Nephron (organoid): ENCODE results near the gene DIP2C.
A peak's percentile ranks its signal among the peaks of the same experiment; 100 is the strongest.

ENCODE experiments used
- H3K27ac Mint-ChIP-seq, 3 experiments: 2 replicates each; pipeline ENCODE4 v1.8.0; 2020; ENCODE audit warnings: mixed read lengths in 3 of 3, mild to moderate bottlenecking in 2 of 3, moderate library complexity in 1 of 3
- H3K27me3 Mint-ChIP-seq: 2 replicates; pipeline ENCODE4 v1.8.0; 2021; ENCODE audit warnings: low read depth, mild to moderate bottlenecking, moderate library complexity, mixed read lengths
- H3K36me3 Mint-ChIP-seq: 2 replicates; pipeline ENCODE4 v1.8.0; 2020; ENCODE audit warnings: low read depth, mixed read lengths
- H3K4me1 Mint-ChIP-seq: 2 replicates; pipeline ENCODE4 v1.8.0; 2020; ENCODE audit warnings: mixed read lengths
- H3K4me3 Mint-ChIP-seq, 3 experiments: 2 replicates each; pipeline ENCODE4 v1.8.0; 2020; ENCODE audit warnings: mild to moderate bottlenecking in 3 of 3, mixed read lengths in 3 of 3, moderate library complexity in 2 of 3
- H3K9me3 Mint-ChIP-seq: 2 replicates; pipeline ENCODE4 v1.8.0; 2020; ENCODE audit warnings: mixed read lengths
- CTCF ChIP-seq, 3 experiments: fragments of 200-600 bp; sonication (generic); IDR thresholded peaks; one replicate each; pipeline ENCODE4 v1.5.0; 2021; ENCODE audit warnings: antibody characterized with exemption in 3 of 3; ENCODE audit not compliant: unreplicated experiment in 3 of 3

Gene DIP2C

GRCh38 chr10:552679-553078, 136.8 kb downstream of the DIP2C start:
- no peak for TF ChIP-seq CTCF (IDR thresholded peaks at IDR 0.05; ENCODE audit: unreplicated experiment in 3 of 3)
- Mint-ChIP-seq H3K36me3 (no peaks in the 10 kb centered on the region), H3K27ac (no peak overlapping the region), H3K9me3 (no peaks in the 10 kb centered on the region), H3K4me3 (no peak overlapping the region), H3K4me1 (peaks cover 49% of the 10 kb centered on the region), H3K27me3 (no peaks in the 10 kb centered on the region)

- no peak for TF ChIP-seq CTCF (IDR thresholded peaks at IDR 0.05; ENCODE audit: unreplicated experiment in 3 of 3)
- H3K27ac Mint-ChIP-seq: no peak overlapping the region
Measured at GRCh38 chr10:551373-552252, 137.9 kb downstream of the DIP2C start.

GRCh38 chr10:550665-551372, 138.6 kb downstream of the DIP2C start:
- H3K4me3 Mint-ChIP-seq: no peak overlapping the region
- no peak overlapping the region for H3K27ac Mint-ChIP-seq
- peaks cover 50% of the 10 kb centered on the region for H3K4me1 Mint-ChIP-seq
- H3K9me3 Mint-ChIP-seq: no peaks in the 10 kb centered on the region
- no peaks in the 10 kb centered on the region for H3K36me3 Mint-ChIP-seq
- H3K27me3 Mint-ChIP-seq: no peaks in the 10 kb centered on the region
- no peak for TF ChIP-seq CTCF (IDR thresholded peaks at IDR 0.05; ENCODE audit: unreplicated experiment in 3 of 3)

More at GRCh38 chr10:551373-552252, 137.9 kb downstream of the DIP2C start:
- no peaks in the 10 kb centered on the region for H3K27me3 Mint-ChIP-seq
- no peaks in the 10 kb centered on the region for H3K9me3 Mint-ChIP-seq
- H3K36me3 Mint-ChIP-seq: no peaks in the 10 kb centered on the region
- peaks cover 51% of the 10 kb centered on the region for H3K4me1 Mint-ChIP-seq
- H3K4me3 Mint-ChIP-seq: no peak overlapping the region

- Mint-ChIP-seq H3K4me1 (peaks cover 40% of the 10 kb centered on the region), H3K4me3 (no peak overlapping the region), H3K27me3 (no peaks in the 10 kb centered on the region), H3K27ac (no peak overlapping the region), H3K9me3 (no peaks in the 10 kb centered on the region), H3K36me3 (no peaks in the 10 kb centered on the region)
- no peak for TF ChIP-seq CTCF (IDR thresholded peaks at IDR 0.05; ENCODE audit: unreplicated experiment in 3 of 3)
Measured at GRCh38 chr10:549391-549790, 140.1 kb downstream of the DIP2C start.

GRCh38 chr10:548238-548901, 141.1 kb downstream of the DIP2C start:
- no peaks in the 10 kb centered on the region for H3K9me3 Mint-ChIP-seq
- peaks cover 32% of the 10 kb centered on the region for H3K4me1 Mint-ChIP-seq
- no peak for TF ChIP-seq CTCF (IDR thresholded peaks at IDR 0.05; ENCODE audit: unreplicated experiment in 3 of 3)
- H3K27me3 Mint-ChIP-seq: no peaks in the 10 kb centered on the region
- H3K4me3 Mint-ChIP-seq: peak overlapping the region in 1 of 3 experiments; percentile 42
- H3K36me3 Mint-ChIP-seq: no peaks in the 10 kb centered on the region
- no peak overlapping the region for H3K27ac Mint-ChIP-seq
